Measurements from ENCODE around the gene TBX2.

DNA sequence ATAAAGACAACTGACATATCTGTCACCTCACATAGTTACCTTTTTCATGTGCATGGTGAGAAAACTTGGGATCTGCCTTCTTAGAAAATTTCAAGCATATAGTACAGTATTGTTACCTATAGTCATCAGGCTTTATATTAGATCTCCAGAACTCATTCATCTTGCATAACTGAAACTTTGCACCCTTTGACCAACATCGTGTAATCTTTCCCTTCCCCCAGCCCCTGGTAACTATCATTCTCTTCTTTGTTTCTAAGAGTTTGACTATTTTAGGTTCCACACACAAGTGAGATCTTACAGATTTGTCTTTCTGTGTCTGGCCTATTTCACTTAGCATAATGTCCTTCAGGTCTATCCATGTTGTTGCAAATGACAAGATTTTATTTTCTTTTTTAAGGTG lies 29.6 kb downstream of the TBX2 start:
- TF ChIP-seq CTCF (IDR thresholded peaks at IDR 0.05) (no peak), POLR2A (IDR thresholded peaks at IDR 0.05) (no peak)
